Testis (tissue), 2 donors: ENCODE data around the gene EFNA2.

ENCODE experiments used
- CTCF ChIP-seq, 3 experiments: fragments of 450-650 bp in 2 of 3; fragments of 200-600 bp in 1 of 3; sonication (generic) in 1 of 3; IDR thresholded peaks; one replicate each; pipeline ENCODE4 v1.5.1; 2016 to 2019; ENCODE audit warnings: antibody characterized with exemption in 3 of 3, mild to moderate bottlenecking in 2 of 3, moderate library complexity in 1 of 3
- POLR2A ChIP-seq: fragments of 450-650 bp; IDR thresholded peaks from one replicate; pipeline ENCODE4 v1.6.1; 2017; ENCODE audit warnings: antibody characterized with exemption, mild to moderate bottlenecking, moderate library complexity

- TF ChIP-seq CTCF (IDR thresholded peaks at IDR 0.05) (no peak), POLR2A (no peak)
These were observed 40.0 kb upstream of the EFNA2 start for GRCh38 chr19:1245494-1246264.
